Activated CD4-positive, alpha-beta memory T cell treated with anti-CD3 and anti-CD28 coated beads, Interleukin-2, amount 10 ng/mL, durations not matched to agents 7 days and 5 days (primary cell): ENCODE measurements around the gene CNNM3. TPM values are rescaled to one million over a fixed set of nuclear protein-coding genes. Genes with fewer than 3 reads are reported as not detected.

Experiments
- CTCF ChIA-PET: fragments of 350-600 bp; sonication (Branson Sonifier 250); formaldehyde crosslinking; loops from one replicate; lab custom pipeline; 2021; ENCODE audit warnings: antibody characterized with exemption, inconsistent platforms; lab: Charles Lee
- POLR2A ChIA-PET: fragments of 350-600 bp; sonication (Branson Sonifier 250); formaldehyde crosslinking; loops from one replicate; lab custom pipeline; 2021; ENCODE audit warnings: antibody characterized with exemption; lab: Charles Lee
- DNase-seq: peaks from one replicate; pipeline ENCODE4 v3.0.0-alpha.2; 2020
- H3K27ac Mint-ChIP-seq: one replicate; pipeline ENCODE4 v1.8.0; 2021; ENCODE audit warnings: mild to moderate bottlenecking, mixed read lengths
- H3K27me3 Mint-ChIP-seq: one replicate; pipeline ENCODE4 v1.8.0; 2021; ENCODE audit warnings: mixed read lengths
- H3K36me3 Mint-ChIP-seq: one replicate; pipeline ENCODE4 v1.8.0; 2021; ENCODE audit warnings: low read depth, mixed read lengths
- H3K4me1 Mint-ChIP-seq: one replicate; pipeline ENCODE4 v1.8.0; 2021; ENCODE audit warnings: mixed read lengths
- H3K4me3 Mint-ChIP-seq: one replicate; pipeline ENCODE4 v1.8.0; 2021; ENCODE audit warnings: mild to moderate bottlenecking, mixed read lengths
- H3K9me3 Mint-ChIP-seq: one replicate; pipeline ENCODE4 v1.8.0; 2021; ENCODE audit warnings: mixed read lengths
- total RNA-seq, 2 experiments: library from RNA; stranded (reverse); gene quantifications; one replicate each; pipeline ENCODE4 v1.2.3, GENCODE V29; 2021

CNNM3 gene
- 10 to 100 TPM; 26.6 to 28.5 TPM for total RNA-seq

DNA sequence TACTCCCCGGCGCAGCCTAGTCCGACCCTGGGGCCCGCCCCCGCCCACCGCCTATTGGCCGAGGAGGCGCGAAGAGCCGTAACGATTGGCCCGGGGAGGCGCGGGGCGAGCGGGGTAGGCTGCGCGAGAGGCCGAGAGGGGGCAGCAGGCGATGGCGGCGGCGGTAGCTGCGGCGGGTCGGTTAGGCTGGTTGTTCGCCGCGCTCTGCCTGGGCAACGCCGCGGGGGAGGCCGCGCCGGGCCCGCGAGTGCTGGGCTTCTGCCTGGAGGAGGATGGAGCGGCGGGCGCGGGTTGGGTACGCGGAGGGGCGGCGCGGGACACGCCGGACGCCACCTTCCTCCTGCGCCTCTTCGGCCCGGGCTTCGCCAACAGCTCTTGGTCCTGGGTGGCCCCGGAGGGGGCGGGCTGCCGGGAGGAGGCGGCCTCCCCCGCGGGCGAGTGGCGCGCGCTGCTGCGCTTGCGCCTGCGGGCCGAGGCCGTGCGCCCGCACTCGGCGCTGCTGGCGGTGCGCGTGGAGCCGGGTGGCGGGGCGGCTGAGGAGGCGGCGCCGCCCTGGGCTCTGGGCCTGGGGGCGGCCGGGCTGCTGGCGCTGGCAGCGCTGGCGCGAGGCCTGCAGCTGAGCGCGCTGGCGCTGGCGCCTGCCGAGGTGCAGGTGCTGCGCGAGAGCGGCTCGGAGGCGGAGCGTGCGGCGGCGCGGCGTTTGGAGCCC is at the start of gene CNNM3:
Gene CNNM3, plus strand, starts transcription at position 142 of the 709 bp plus-strand sequence. Its CDS starts 10 bp downstream, at position 152.
- CTCF ChIA-PET: interaction anchor here (0.6 to 4.9 kb wide), 15 partner anchors 11 to 477 kb away, joined by 3 to 50 read pairs (median 5); partner anchors contain the start of genes ANKRD36 and ANKRD39

DNA sequence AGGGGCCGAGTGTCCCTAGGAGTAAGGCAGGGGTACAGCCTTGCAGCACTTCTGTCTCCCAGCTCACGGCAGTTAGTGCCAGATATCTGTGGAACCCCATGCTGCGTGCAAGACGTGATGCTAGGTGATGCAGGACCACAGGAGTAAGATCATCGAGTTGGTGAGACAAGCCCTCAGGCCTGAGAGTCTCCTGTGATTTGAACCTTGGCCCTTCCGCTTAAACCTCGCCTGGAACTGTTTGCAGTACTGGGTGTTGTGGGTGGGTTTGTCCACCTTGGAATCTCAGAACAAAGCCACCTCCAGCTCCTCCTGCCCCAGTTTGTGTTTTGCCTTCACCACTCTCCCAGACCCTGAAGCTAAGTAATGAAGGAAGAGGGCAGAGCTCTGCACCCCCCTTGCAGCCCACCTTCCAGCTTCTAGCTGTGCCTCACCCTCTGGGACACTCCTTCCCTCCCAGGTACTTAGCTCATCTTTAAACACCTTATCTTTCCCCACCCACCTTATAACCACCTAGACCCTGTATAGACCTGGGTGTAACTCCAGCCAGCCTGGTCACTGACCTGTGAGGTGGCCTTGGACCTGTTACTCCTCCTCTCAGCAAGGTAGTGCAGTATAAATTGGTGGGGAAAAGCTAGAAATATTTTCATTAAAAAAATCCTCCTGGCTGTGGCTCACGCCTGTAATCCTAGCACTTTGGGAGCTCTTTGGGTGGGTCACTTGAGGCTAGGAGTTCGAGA is 48.8 kb upstream of the CNNM3 start:
- no peaks in the 10 kb centered on the region for H3K36me3 Mint-ChIP-seq
- no peaks in the 10 kb centered on the region for H3K27me3 Mint-ChIP-seq
- POLR2A ChIA-PET: no interaction called here
- H3K4me3 Mint-ChIP-seq: no peak overlapping the region
- peaks cover 33% of the 10 kb centered on the region for H3K4me1 Mint-ChIP-seq
- no peak overlapping the region for H3K27ac Mint-ChIP-seq
- no peaks in the 10 kb centered on the region for H3K9me3 Mint-ChIP-seq
- DNase-seq: no peak
- CTCF ChIA-PET: interaction anchor here (1.2 kb wide), 1 partner anchor 137 kb away, joined by 4 read pairs; no protein-coding TSS in a partner anchor

More for the DNA sequence above, at the start of gene CNNM3:
- POLR2A ChIA-PET: interaction anchor here (0.6 to 2.9 kb wide), 22 partner anchors 8 to 615 kb away, joined by 3 to 21 read pairs (median 4); partner anchors contain the start of genes ANKRD36, ANKRD39, CNNM4 and KANSL3
- H3K27ac Mint-ChIP-seq: peak within 1 kb of the TSS; percentile 72
- H3K9me3 Mint-ChIP-seq: no peaks in the 10 kb centered on the region
- peaks cover 39% of the 10 kb centered on the region for H3K36me3 Mint-ChIP-seq
- DNase-seq: peak; percentile 97
- H3K27me3 Mint-ChIP-seq: no peaks in the 10 kb centered on the region
- H3K4me3 Mint-ChIP-seq: peak within 1 kb of the TSS; percentile 91
- peaks cover 59% of the 10 kb centered on the region for H3K4me1 Mint-ChIP-seq

DNA sequence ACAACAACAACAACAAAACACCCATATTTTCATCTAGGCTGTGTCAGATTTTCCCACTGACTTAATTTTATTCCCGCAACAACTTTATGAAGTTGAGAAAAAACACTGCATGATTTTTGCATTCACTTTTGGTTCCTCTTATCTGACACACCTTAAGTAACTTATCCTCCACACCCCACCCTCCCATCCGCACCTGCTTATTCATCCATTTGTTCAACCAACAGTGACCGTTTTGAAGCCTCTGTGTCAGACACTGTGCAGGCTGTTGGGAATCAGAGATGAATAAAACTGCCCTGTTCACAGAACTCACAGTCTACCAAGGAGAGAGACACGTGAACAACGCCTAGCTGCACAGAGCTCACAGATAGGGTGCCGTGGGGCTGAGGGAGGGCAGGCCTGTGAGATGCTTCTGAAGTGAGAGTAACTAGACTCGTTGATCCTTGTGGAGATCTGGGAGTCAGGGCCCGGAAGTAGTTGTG is 47.9 kb upstream of the CNNM3 start:
- no peak overlapping the region for H3K4me3 Mint-ChIP-seq
- H3K27me3 Mint-ChIP-seq: no peaks in the 10 kb centered on the region
- peaks cover 32% of the 10 kb centered on the region for H3K4me1 Mint-ChIP-seq
- H3K27ac Mint-ChIP-seq: no peak overlapping the region
- DNase-seq: no peak
- CTCF ChIA-PET: interaction anchor here (1.2 kb wide), 1 partner anchor 138 kb away, joined by 4 read pairs; no protein-coding TSS in a partner anchor
- POLR2A ChIA-PET: no interaction called here
- H3K36me3 Mint-ChIP-seq: peaks cover 3% of the 10 kb centered on the region
- H3K9me3 Mint-ChIP-seq: no peaks in the 10 kb centered on the region

DNA sequence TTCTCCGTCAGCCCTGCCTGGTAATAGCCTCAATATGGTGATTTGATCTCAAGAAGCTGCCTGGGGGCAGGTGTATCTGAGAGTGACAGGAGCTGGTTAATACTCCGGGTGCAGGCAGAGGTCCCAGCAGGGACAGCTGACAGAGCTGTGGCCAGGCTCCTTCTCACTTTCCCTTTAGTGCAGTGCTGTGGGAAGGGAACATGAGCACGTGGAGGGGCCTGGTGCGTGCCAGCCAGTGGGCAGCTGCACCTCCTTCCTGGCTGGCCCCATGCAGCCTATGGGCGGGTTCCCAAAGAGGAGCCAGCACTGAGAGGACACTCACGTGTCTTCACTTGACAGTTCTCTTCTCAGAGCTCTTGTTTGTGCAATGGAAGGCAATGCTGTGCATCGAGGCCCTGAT is 46.3 kb upstream of the CNNM3 start:
- DNase-seq: no peak
- no peak overlapping the region for H3K4me3 Mint-ChIP-seq
- no peaks in the 10 kb centered on the region for H3K9me3 Mint-ChIP-seq
- CTCF ChIA-PET: interaction anchor here (1.2 kb wide), 1 partner anchor 8 kb away, joined by 3 read pairs; no protein-coding TSS in a partner anchor
- POLR2A ChIA-PET: no interaction called here
- H3K27ac Mint-ChIP-seq: no peak overlapping the region
- H3K36me3 Mint-ChIP-seq: peaks cover 3% of the 10 kb centered on the region
- no peaks in the 10 kb centered on the region for H3K27me3 Mint-ChIP-seq
- H3K4me1 Mint-ChIP-seq: peaks cover 30% of the 10 kb centered on the region

DNA sequence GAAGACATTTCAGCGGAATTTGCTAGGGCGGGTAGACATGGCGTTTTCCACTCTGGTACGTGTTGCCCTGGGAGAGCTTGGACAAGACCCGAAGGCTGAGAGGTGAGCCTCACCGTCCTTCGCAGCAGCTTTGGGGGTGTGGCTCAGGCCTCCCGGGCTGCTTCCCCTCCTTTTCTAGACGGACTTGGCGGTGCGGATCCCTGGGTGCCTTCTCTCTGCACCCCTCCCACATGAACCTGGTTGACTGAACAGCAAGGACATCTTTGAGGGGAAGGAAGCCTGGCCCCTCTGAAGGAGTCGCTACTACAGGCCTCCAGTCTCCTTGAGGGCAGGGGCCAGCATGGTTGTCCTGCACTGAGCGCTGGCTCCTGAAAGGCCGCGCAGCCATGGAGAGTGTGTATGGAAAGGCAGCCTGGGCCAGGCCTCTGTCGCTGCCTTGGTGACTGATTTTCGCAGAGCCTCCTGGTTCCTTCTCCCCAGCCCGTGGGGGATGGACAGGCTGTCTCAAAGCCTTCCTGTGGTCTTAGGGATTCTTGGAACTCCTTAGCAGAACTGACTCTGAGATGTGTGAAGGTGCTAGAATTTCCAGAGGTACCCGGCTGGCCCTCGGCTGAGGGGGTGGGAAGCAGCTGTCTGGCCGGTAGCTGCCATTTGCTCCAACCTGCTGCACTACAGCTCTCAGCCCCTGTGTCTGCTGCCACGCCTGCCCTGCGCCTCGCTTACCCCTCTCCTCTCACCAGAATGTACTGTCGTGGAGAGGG is 45.4 kb upstream of the CNNM3 start:
- ChIA-PET CTCF (interaction anchor here (1.2 kb wide), 1 partner anchor 9 kb away, joined by 3 read pairs; no protein-coding TSS in a partner anchor), POLR2A (no interaction called here)
- H3K9me3 Mint-ChIP-seq: no peaks in the 10 kb centered on the region
- no peak overlapping the region for H3K27ac Mint-ChIP-seq
- no peak overlapping the region for H3K4me3 Mint-ChIP-seq
- peaks cover 3% of the 10 kb centered on the region for H3K36me3 Mint-ChIP-seq
- no peak for DNase-seq
- peaks cover 33% of the 10 kb centered on the region for H3K4me1 Mint-ChIP-seq
- H3K27me3 Mint-ChIP-seq: no peaks in the 10 kb centered on the region

DNA sequence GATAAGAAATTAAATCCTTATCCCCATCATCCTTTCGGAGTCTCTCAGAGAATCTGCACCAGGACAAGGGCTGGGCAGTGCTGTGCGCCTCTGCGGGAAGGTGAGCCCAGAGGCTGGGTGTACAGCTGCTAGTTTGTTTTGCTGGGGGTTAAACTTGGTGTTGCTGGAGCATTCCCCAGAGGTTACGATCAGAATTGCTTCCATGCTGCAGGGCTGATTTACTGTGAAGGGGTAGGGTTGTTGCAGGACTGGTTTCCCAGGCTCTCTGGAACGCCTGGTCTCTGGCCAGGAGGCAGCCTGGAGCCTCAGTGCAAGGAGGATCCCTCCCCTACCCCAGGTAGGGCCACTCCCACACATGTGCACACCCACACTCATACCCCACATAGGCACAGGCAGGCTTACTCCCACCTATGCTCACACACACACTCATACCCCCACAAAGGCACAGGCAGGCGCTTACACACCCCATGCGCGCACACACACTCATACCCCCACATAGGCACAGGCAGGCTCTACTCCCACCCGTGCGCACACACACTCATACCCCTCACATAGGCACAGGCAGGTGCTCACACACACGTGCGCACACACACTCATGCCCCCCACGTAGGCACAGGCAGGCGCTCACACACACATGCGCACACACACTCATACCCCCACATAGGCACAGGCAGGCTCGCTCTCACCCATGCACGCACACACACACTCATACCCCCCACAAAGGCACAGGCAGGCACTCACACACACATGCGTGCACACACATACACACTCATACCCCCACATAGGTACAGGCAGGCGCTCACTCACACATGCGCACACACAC is 44.1 kb upstream of the CNNM3 start:
- ChIA-PET CTCF (no interaction called here), POLR2A (no interaction called here)
- no peak for DNase-seq
- peaks cover 3% of the 10 kb centered on the region for H3K36me3 Mint-ChIP-seq
- H3K9me3 Mint-ChIP-seq: no peaks in the 10 kb centered on the region
- H3K4me3 Mint-ChIP-seq: no peak overlapping the region
- H3K4me1 Mint-ChIP-seq: peaks cover 30% of the 10 kb centered on the region
- H3K27ac Mint-ChIP-seq: no peak overlapping the region
- no peaks in the 10 kb centered on the region for H3K27me3 Mint-ChIP-seq

DNA sequence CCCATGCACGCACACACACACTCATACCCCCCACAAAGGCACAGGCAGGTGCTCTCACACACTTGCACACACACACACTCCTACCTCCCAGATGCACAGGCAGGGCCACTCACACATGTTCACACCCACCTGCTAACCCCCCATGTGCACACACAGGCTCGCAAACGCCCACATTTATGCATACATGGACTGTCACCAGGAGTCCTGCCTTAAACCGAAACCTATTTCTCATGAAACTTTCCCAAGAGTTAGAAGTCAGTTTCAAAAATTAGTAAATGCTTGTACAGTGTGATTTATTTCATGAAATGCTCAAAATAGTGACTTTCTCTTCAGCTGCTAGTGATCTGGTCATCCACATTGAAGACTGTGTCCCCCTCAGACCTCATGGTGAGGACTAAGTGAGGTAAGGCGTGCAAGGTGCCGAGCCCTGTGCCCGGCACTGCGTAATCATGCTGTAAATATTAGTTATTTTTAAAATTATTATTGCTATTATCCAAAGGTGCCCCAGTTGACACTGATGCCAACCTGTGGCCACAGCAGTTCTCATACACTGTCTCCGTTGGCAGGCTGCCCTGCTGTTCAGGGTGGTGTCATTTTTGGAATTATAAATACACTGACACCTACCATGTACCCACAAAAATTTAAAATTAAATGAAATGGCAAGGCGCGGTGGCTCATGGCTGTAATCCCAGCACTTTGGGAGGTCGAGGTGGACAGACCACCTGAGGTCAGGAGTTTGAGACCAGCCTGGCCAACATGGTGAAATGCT is 43.0 kb upstream of the CNNM3 start:
- H3K4me1 Mint-ChIP-seq: peaks cover 28% of the 10 kb centered on the region
- no peaks in the 10 kb centered on the region for H3K27me3 Mint-ChIP-seq
- H3K9me3 Mint-ChIP-seq: no peaks in the 10 kb centered on the region
- POLR2A ChIA-PET: interaction anchor here (0.5 to 2.2 kb wide), 9 partner anchors 8 to 85 kb away, joined by 3 to 13 read pairs (median 4); partner anchors contain the start of genes ANKRD39 and CNNM4
- no peak for DNase-seq
- no peak overlapping the region for H3K27ac Mint-ChIP-seq
- peak overlapping the region; percentile 43 for H3K4me3 Mint-ChIP-seq
- peaks cover 3% of the 10 kb centered on the region for H3K36me3 Mint-ChIP-seq
- CTCF ChIA-PET: interaction anchor here (0.8 to 3.9 kb wide), 8 partner anchors 11 to 178 kb away, joined by 3 to 67 read pairs (median 4); partner anchors contain the start of genes ANKRD39, CNNM3 and CNNM4

DNA sequence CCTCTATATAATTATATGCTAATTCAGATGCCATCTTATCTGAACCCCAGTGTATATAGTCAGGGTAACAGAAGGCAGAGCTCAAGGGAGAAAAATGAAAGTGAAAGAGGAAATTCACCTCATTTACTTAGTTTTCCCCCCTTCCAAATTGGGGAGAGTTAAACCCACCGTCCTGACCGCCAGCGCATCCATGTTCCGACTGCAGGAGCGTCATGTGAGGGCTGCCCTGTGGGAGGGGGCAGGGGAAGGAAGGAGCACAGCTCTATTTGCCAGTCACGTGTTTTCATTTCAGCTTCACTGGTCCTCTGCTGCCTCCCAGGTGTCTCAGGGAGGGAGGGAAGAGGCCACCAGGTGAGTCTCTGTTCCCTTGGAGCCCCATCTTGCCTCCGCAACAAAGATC is 42.1 kb upstream of the CNNM3 start:
- POLR2A ChIA-PET: interaction anchor here (0.5 to 2.2 kb wide), 11 partner anchors 9 to 157 kb away, joined by 3 to 13 read pairs (median 4); partner anchors contain the start of genes ANKRD39, CNNM3 and CNNM4
- peak; percentile 58 for DNase-seq
- Mint-ChIP-seq H3K9me3 (no peaks in the 10 kb centered on the region), H3K4me1 (peaks cover 28% of the 10 kb centered on the region), H3K27ac (peak overlapping the region; percentile 65), H3K36me3 (peaks cover 3% of the 10 kb centered on the region), H3K4me3 (peak overlapping the region; percentile 77), H3K27me3 (no peaks in the 10 kb centered on the region)
- CTCF ChIA-PET: interaction anchor here (0.8 to 3.9 kb wide), 12 partner anchors 11 to 351 kb away, joined by 3 to 67 read pairs (median 4); partner anchors contain the start of genes ANKRD39, CNNM3 and CNNM4

DNA sequence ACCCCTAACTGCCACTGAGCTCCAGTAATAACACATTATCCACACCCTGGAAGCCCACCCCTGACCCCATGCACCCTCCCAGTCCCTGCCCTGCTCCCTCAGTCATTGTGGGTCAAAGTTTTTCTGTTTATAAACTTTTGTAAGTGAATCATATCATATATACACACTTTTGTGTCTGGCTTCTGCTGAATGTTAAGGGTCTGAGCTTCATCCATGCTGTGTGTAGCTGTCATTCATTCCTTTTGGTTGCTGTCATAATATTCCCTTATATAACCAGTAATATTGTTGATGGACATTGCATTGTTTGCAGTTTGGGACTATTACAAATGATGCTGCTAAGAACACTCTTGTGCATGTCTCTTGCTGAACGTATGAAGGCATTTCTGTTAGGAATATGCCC is 40.9 kb upstream of the CNNM3 start:
- ChIA-PET CTCF (interaction anchor here (1.9 to 3.9 kb wide), 3 partner anchors 13 to 31 kb away, joined by 4 to 67 read pairs (median 7); partner anchors contain the start of gene CNNM4), POLR2A (interaction anchor here (1.3 to 2.2 kb wide), 2 partner anchors 25 to 40 kb away, joined by 5 to 8 read pairs; partner anchors contain the start of gene CNNM3)
- no peak overlapping the region for H3K4me3 Mint-ChIP-seq
- no peak overlapping the region for H3K27ac Mint-ChIP-seq
- no peak for DNase-seq
- H3K27me3 Mint-ChIP-seq: no peaks in the 10 kb centered on the region
- no peaks in the 10 kb centered on the region for H3K9me3 Mint-ChIP-seq
- H3K4me1 Mint-ChIP-seq: peaks cover 28% of the 10 kb centered on the region
- H3K36me3 Mint-ChIP-seq: peaks cover 3% of the 10 kb centered on the region

DNA sequence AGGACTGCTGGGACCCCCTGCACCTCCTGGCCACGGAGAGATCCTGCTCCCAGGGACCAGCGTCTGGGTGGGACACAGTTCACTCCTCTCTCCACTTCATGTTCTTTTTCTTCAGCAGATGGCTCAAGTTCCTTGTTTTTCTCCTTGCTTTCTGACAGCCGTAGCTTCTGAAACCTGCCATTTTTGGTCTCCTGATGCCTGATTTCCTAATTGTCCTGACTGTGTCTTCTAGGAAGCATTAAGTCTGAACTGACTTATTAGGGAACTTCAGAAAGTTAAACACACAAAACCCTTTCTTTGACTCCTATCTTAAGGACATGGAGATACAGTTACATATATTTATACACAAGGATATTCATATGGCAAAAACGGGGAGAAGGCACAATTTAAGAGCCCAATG is 32.7 kb upstream of the CNNM3 start:
- ChIA-PET POLR2A (no interaction called here), CTCF (no interaction called here)
- Mint-ChIP-seq H3K27me3 (no peaks in the 10 kb centered on the region), H3K9me3 (no peaks in the 10 kb centered on the region), H3K27ac (no peak overlapping the region), H3K4me3 (no peak overlapping the region), H3K36me3 (no peaks in the 10 kb centered on the region), H3K4me1 (peaks cover 3% of the 10 kb centered on the region)
- no peak for DNase-seq

DNA sequence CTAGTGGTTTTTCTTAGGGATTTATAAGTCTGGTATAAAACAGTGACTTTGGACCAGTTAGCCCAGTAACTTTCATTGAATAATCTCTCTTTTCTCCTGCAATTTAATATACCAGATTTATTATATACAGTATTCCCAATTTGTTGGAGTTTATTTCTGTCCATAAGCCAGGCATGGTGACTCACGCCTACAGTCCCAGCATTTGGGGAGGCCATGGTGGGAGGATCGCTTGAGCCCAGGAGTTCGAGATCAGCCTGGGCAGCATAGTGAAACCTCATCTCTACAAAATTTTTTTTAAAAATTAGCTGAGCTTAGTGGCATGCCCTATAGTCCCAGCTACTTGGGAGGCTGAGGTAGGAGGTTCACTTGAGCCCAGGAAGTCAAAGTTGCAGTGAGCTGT is 28.7 kb upstream of the CNNM3 start:
- H3K4me3 Mint-ChIP-seq: no peak overlapping the region
- CTCF ChIA-PET: no interaction called here
- POLR2A ChIA-PET: no interaction called here
- H3K4me1 Mint-ChIP-seq: peaks cover 3% of the 10 kb centered on the region
- DNase-seq: no peak
- H3K9me3 Mint-ChIP-seq: no peaks in the 10 kb centered on the region
- no peak overlapping the region for H3K27ac Mint-ChIP-seq
- H3K27me3 Mint-ChIP-seq: no peaks in the 10 kb centered on the region
- H3K36me3 Mint-ChIP-seq: no peaks in the 10 kb centered on the region
